ENCODE results near the gene CFAP46. TPM values are rescaled to one million over a fixed set of nuclear protein-coding genes. Genes with fewer than 3 reads are reported as not detected.

CFAP46 gene
- total and polyA plus RNA-seq, 10 of the 15 experiments (the other 5 are each of a cell fraction or from before 2014, with no cell fraction given): 0.01 to 0.18 (median 0.03) TPM; not detected in 7

GRCh38 chr10:132827861-132828539, 114.4 kb downstream of the CFAP46 start (continued):
- TF ChIP-seq ATF3 (IDR thresholded peaks at IDR 0.05; ENCODE audit: borderline replicate concordance, extremely low read depth, low read depth, low read length) (no peak), TAF1 (IDR thresholded peaks at IDR 0.05; ENCODE audit: borderline replicate concordance, low read depth, low read length) (no peak), POLR2A (IDR thresholded peaks at IDR 0.05; ENCODE audit: low read depth, low read length) (no peak), RCOR1 (conservative IDR thresholded peaks at IDR 0.05; ENCODE audit: low read depth, low read length) (no peak)

- ChIA-PET POLR2A (no interaction called here), CTCF (no interaction called here)
- no peaks in the 10 kb centered on the region for H3K27me3 ChIP-seq (replicated peaks in 1 of 2; ENCODE audit: control insufficient read depth in 2 of 2, insufficient read depth in 2 of 2, low read length in 1 of 2)
- TF ChIP-seq SPI1 (IDR thresholded peaks at IDR 0.05; ENCODE audit: borderline replicate concordance, insufficient read depth, low read depth, low read length) (no peak), SREBF1 (IDR thresholded peaks at IDR 0.05; ENCODE audit: low read length) (no peak), ETV6 (conservative IDR thresholded peaks at IDR 0.05 in 1 of 2, IDR thresholded peaks at IDR 0.05 in 1 of 2; ENCODE audit: borderline replicate concordance in 1 of 2, low read depth in 1 of 2) (no peak), ZNF687 (IDR thresholded peaks at IDR 0.05) (no peak), ASH2L (IDR thresholded peaks at IDR 0.05; ENCODE audit: borderline replicate concordance, low read depth) (no peak), IRF5 (IDR thresholded peaks at IDR 0.05; ENCODE audit: borderline replicate concordance) (no peak), MEF2B (IDR thresholded peaks at IDR 0.05; ENCODE audit: partially characterized antibody, poor library complexity, severe bottlenecking) (no peak), NRF1 (conservative IDR thresholded peaks at IDR 0.05; ENCODE audit: low read depth, low read length) (no peak), SIX5 (IDR thresholded peaks at IDR 0.05; ENCODE audit: low read depth, low read length, severe bottlenecking) (no peak), FOS (IDR thresholded peaks at IDR 0.05; ENCODE audit: borderline replicate concordance, extremely low read depth, insufficient read length) (no peak), POLR2A (IDR thresholded peaks at IDR 0.05; ENCODE audit: low read depth, low read length) (no peak), CREB1 (IDR thresholded peaks at IDR 0.05; ENCODE audit: low read depth) (no peak), HCFC1 (IDR thresholded peaks at IDR 0.05; ENCODE audit: low read length) (no peak), WRNIP1 (IDR thresholded peaks at IDR 0.05; ENCODE audit: borderline replicate concordance, low read depth, low read length) (no peak), RAD51 (IDR thresholded peaks at IDR 0.05) (no peak)
Observed at GRCh38 chr10:132827423-132827789, 115.0 kb downstream of the CFAP46 start.

More at GRCh38 chr10:132827423-132827789, 115.0 kb downstream of the CFAP46 start:
- no peaks in the 10 kb centered on the region for H3K4me1 ChIP-seq (ENCODE audit: control insufficient read depth, insufficient read depth, low read length)
- RAD21 ChIA-PET (ENCODE audit: unreplicated experiment): no interaction called here
- in situ Hi-C loops (cut with MboI) (no loop called here), intact Hi-C loops (cut with micrococcal nuclease; ENCODE audit: unreplicated experiment) (no loop called here)
- H3K79me2 ChIP-seq (ENCODE audit: control insufficient read depth, insufficient read depth, low read length): no peaks in the 10 kb centered on the region
- no peaks in the 10 kb centered on the region for H4K20me1 ChIP-seq (ENCODE audit: control insufficient read depth, insufficient read depth)
- H3K4me3 ChIP-seq: no peak overlapping the region
- ATAC-seq: no peak
- BruUV-seq (replicated peaks): no TSS peak
- SMC1A ChIA-PET (ENCODE audit: uncharacterized antibody, unreplicated experiment): no interaction called here
- no peak for FAIRE-seq
- peaks cover 4% of the 10 kb centered on the region; the same call in 2 of the 3 replicates for H3K9me3 ChIP-seq (replicated peaks; ENCODE audit: control insufficient read depth, insufficient read depth, low read length)
- 52% methylated on average over 13 of the region's 13 CpGs for WGBS (ENCODE audit: insufficient coverage, insufficient replicate concordance, low lambda C conversion rate, missing lambda C conversion rate)
- H3K9ac ChIP-seq (ENCODE audit: control insufficient read depth, insufficient read depth, low read length): no peak overlapping the region
- H3K4me2 ChIP-seq (ENCODE audit: control insufficient read depth, insufficient read depth): no peak overlapping the region
- H3K36me3 ChIP-seq (ENCODE audit: control insufficient read depth in 2 of 2, insufficient read depth in 2 of 2, low read length in 1 of 2): no peaks in the 10 kb centered on the region; a peak in 1 of 4 replicates
- no peak for DNase-seq (ENCODE audit: low read depth, low spot score)
- no peak overlapping the region for H3K27ac ChIP-seq (ENCODE audit: control insufficient read depth, insufficient read depth)
- H2AFZ ChIP-seq (ENCODE audit: control insufficient read depth, low read depth, low read length): no peak overlapping the region
